Anterior cingulate cortex (tissue), 58 donors: ENCODE measurements around the gene COLEC12.

Experiments used
- DNase-seq, 58 donors: peaks; one replicate each; lab custom pipeline; 2025; lab: John Stamatoyannopoulos, UW

COLEC12 gene

GRCh38 chr18:448116-448790, 52.2 kb downstream of the COLEC12 start:
- DNase-seq = no peak

- no peak for DNase-seq
Observed at GRCh38 chr18:446941-447560, 53.5 kb downstream of the COLEC12 start.

- DNase-seq = no peak
Observed at GRCh38 chr18:445055-445454, 55.4 kb downstream of the COLEC12 start.

- DNase-seq = no peak
Observed at GRCh38 chr18:438571-438970, 61.9 kb downstream of the COLEC12 start.

- peak in 41 of 58 donors; percentile 8 to 85 (median 46) for DNase-seq
Observed at GRCh38 chr18:435940-436339, 64.6 kb downstream of the COLEC12 start.

GRCh38 chr18:434410-434809, 66.1 kb downstream of the COLEC12 start:
- no peak for DNase-seq

GRCh38 chr18:433960-434359, 66.5 kb downstream of the COLEC12 start:
- no peak for DNase-seq

GRCh38 chr18:433298-433697, 67.2 kb downstream of the COLEC12 start:
- peak in 1 of 58 donors; percentile 48 for DNase-seq

- DNase-seq = no peak
Observed at GRCh38 chr18:432791-433190, 67.7 kb downstream of the COLEC12 start.

- no peak for DNase-seq
Observed at GRCh38 chr18:429030-429429, 71.5 kb downstream of the COLEC12 start.

- DNase-seq = peak in 7 of 58 donors; percentile 3 to 19 (median 11)
Observed at GRCh38 chr18:427005-427404, 73.5 kb downstream of the COLEC12 start.

GRCh38 chr18:425106-425745, 75.3 kb downstream of the COLEC12 start:
- no peak for DNase-seq

GRCh38 chr18:424668-425067, 75.8 kb downstream of the COLEC12 start:
- DNase-seq = no peak

GRCh38 chr18:424071-424661, 76.3 kb downstream of the COLEC12 start:
- DNase-seq = no peak

- no peak for DNase-seq
Observed at GRCh38 chr18:422966-423365, 77.5 kb downstream of the COLEC12 start.

GRCh38 chr18:421247-422155, 79.0 kb downstream of the COLEC12 start:
- DNase-seq = no peak

- no peak for DNase-seq
Observed at GRCh38 chr18:420661-421246, 79.7 kb downstream of the COLEC12 start.

- no peak for DNase-seq
Observed at GRCh38 chr18:419541-420175, 80.8 kb downstream of the COLEC12 start.

GRCh38 chr18:417495-417894, 83.0 kb downstream of the COLEC12 start:
- no peak for DNase-seq

- no peak for DNase-seq
Observed at GRCh38 chr18:416930-417329, 83.6 kb downstream of the COLEC12 start.
